ENCODE results near the gene SETD2. TPM values are rescaled to one million over a fixed set of nuclear protein-coding genes. Genes with fewer than 3 reads are reported as not detected.

The SETD2 gene
- total RNA-seq, 1 experiment from 2014 or later: 47.7 TPM

DNA sequence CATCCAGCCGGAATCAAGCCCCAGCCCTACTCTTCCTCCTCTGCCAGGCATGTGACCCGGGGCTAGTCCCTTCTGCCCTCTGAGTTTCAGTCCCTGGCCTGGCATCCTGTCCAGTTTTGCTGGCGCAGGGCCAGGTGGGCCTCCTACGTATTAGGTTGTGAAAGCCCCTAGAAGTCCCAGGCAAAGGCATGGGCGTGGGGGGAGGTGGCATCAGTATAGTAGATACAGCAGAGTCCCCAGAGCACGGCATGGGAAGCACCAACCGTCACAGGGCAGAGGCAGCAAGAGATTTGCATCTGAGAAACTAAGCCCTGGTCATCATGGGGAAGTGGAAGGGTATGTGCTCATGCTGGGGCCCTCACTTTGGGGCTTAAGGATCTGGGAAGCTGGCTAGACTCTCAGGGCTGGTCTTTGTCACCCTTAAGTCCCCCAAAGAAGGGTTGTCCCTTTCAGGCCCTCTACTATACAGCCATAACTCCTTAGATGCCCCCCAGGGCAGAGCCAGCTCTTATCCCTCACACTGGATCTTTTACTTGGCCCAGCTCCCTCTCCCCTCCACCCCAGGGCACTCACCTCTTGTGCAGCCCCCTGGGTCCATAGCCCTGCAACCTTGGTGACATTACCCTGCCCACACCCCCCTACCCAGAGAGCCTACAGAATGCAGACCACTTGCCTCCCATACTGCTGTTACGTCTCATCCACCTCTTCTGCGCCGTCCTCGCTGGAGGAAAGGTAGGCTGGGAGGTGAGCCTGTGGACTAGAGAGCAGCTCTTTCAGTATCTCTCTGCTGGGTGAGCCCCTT lies 173.1 kb downstream of the SETD2 start:
- Histone ChIP-seq H3K27me3 (ENCODE audit: insufficient read depth, low read depth) (no peaks in the 10 kb centered on the region), H2AFZ (no peak overlapping the region), H3K4me3 (no peak overlapping the region), H3K4me1 (replicated peaks; ENCODE audit: insufficient read depth) (no peaks in the 10 kb centered on the region), H4K20me1 (ENCODE audit: insufficient read depth) (no peaks in the 10 kb centered on the region), H3K79me2 (ENCODE audit: low read depth) (no peaks in the 10 kb centered on the region), H3F3A (ENCODE audit: insufficient read depth, low read depth) (no peaks in the 10 kb centered on the region; the same call in 1 of the 2 replicates), H3K9me3 (ENCODE audit: insufficient read depth, low read depth) (no peaks in the 10 kb centered on the region), H3K27ac (no peak overlapping the region), H3K4me2 (no peak overlapping the region), H3K36me3 (ENCODE audit: low read depth) (no peaks in the 10 kb centered on the region), H3K9me2 (ENCODE audit: insufficient read depth) (no peaks in the 10 kb centered on the region)
- ChIA-PET CTCF (no interaction called here), POLR2A (ENCODE audit: unreplicated experiment) (no interaction called here)
- no TSS peak for BruUV-seq (replicated peaks)
- intact Hi-C loops (cut with micrococcal nuclease; ENCODE audit: unreplicated experiment): no loop called here
- no peak for TF ChIP-seq EZH2 (IDR thresholded peaks at IDR 0.05; ENCODE audit: low read depth)
- TF ChIP-seq, protein P1, sequence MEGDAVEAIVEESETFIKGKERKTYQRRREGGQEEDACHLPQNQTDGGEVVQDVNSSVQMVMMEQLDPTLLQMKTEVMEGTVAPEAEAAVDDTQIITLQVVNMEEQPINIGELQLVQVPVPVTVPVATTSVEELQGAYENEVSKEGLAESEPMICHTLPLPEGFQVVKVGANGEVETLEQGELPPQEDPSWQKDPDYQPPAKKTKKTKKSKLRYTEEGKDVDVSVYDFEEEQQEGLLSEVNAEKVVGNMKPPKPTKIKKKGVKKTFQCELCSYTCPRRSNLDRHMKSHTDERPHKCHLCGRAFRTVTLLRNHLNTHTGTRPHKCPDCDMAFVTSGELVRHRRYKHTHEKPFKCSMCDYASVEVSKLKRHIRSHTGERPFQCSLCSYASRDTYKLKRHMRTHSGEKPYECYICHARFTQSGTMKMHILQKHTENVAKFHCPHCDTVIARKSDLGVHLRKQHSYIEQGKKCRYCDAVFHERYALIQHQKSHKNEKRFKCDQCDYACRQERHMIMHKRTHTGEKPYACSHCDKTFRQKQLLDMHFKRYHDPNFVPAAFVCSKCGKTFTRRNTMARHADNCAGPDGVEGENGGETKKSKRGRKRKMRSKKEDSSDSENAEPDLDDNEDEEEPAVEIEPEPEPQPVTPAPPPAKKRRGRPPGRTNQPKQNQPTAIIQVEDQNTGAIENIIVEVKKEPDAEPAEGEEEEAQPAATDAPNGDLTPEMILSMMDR (conservative IDR thresholded peaks at IDR 0.05): no peak
- DNase-seq: no peak

DNA sequence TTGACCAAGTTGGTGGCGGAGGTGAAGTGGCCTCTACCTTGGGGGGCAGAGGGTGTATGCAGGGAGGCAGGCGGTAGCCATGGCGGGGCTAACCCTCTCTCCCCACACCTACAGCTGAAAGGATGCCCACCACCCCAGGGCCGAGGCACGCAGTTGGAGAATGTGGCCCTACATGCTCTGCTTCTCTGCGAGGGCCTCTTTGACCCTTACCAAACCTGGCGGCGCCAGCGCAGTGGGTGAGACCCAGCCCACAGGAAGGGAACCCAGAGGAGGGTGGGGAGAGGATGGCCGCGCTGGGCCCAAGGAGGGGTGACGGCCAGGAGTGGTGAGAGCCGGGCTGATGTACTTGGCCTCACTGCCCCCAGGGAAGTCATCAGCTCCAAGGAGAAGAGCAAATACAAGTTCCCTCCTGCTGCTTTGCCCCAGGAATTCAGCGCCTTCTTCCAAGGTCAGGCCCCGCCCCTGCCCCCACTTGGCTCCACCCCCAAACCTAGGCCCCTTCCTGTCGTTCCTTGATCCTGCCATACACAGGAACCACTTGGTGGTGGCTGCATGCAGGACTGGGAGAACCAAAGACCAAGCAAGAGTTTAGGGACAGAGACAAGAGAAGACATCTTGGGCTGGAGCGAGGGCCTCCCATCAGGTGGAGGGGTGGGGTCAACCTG lies 174.6 kb downstream of the SETD2 start:
- Histone ChIP-seq H3K36me3 (ENCODE audit: low read depth) (no peaks in the 10 kb centered on the region), H3K4me3 (no peak overlapping the region), H3K27me3 (ENCODE audit: insufficient read depth, low read depth) (no peaks in the 10 kb centered on the region), H4K20me1 (ENCODE audit: insufficient read depth) (no peaks in the 10 kb centered on the region), H2AFZ (no peak overlapping the region), H3K27ac (no peak overlapping the region), H3K9me2 (ENCODE audit: insufficient read depth) (no peaks in the 10 kb centered on the region), H3K79me2 (ENCODE audit: low read depth) (no peaks in the 10 kb centered on the region), H3F3A (ENCODE audit: insufficient read depth, low read depth) (no peaks in the 10 kb centered on the region; the same call in 1 of the 2 replicates), H3K9me3 (ENCODE audit: insufficient read depth, low read depth) (no peaks in the 10 kb centered on the region), H3K4me2 (no peak overlapping the region), H3K4me1 (replicated peaks; ENCODE audit: insufficient read depth) (no peaks in the 10 kb centered on the region)
- DNase-seq: no peak
- ChIA-PET CTCF (no interaction called here), POLR2A (ENCODE audit: unreplicated experiment) (no interaction called here)
- intact Hi-C loops (cut with micrococcal nuclease; ENCODE audit: unreplicated experiment): no loop called here
- BruUV-seq (replicated peaks): no TSS peak
- TF ChIP-seq EZH2 (IDR thresholded peaks at IDR 0.05; ENCODE audit: low read depth): no peak
- TF ChIP-seq, protein P1 (conservative IDR thresholded peaks at IDR 0.05): no peak

DNA sequence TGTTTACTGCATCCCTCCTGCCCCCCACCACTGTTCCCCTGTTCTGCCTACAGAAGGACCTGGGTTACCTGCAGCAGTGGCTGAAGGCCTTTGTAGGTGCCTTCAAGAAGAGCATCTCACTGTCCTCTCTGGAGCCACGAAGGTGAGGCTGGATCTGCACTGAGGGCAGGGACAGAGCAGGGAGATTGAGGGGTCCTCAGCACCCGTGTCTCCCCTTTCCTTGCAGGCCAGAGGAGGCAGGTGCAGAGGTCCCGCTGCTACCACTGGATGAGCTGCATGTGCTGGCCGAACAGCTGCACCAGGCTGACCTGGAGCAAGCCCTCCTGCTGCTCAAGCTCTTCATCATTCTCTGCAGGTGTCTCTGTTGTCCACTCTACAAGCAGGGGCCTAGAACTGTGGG lies 175.3 kb downstream of the SETD2 start:
- POLR2A ChIA-PET (ENCODE audit: unreplicated experiment): no interaction called here
- H3K27ac ChIP-seq: no peak overlapping the region
- H3K9me2 ChIP-seq (ENCODE audit: insufficient read depth): no peaks in the 10 kb centered on the region
- no peak for DNase-seq
- H3K4me2 ChIP-seq: no peak overlapping the region
- no peaks in the 10 kb centered on the region for H3K9me3 ChIP-seq (ENCODE audit: insufficient read depth, low read depth)
- H3K4me1 ChIP-seq (replicated peaks; ENCODE audit: insufficient read depth): no peaks in the 10 kb centered on the region
- no peaks in the 10 kb centered on the region for H3K36me3 ChIP-seq (ENCODE audit: low read depth)
- no peaks in the 10 kb centered on the region for H3K79me2 ChIP-seq (ENCODE audit: low read depth)
- no peaks in the 10 kb centered on the region for H4K20me1 ChIP-seq (ENCODE audit: insufficient read depth)
- CTCF ChIA-PET: no interaction called here
- intact Hi-C loops (cut with micrococcal nuclease; ENCODE audit: unreplicated experiment): no loop called here
- no peak overlapping the region for H3K4me3 ChIP-seq
- H2AFZ ChIP-seq: no peak overlapping the region
- no peaks in the 10 kb centered on the region for H3K27me3 ChIP-seq (ENCODE audit: insufficient read depth, low read depth)
- TSS peak; percentile 21 for BruUV-seq (replicated peaks)
- no peaks in the 10 kb centered on the region; the same call in 1 of the 2 replicates for H3F3A ChIP-seq (ENCODE audit: insufficient read depth, low read depth)
- TF ChIP-seq, protein P1 (conservative IDR thresholded peaks at IDR 0.05): no peak
- no peak for TF ChIP-seq EZH2 (IDR thresholded peaks at IDR 0.05; ENCODE audit: low read depth)

Measured in PC-9 (cell line).